GM10266 (cell line): ENCODE data around the gene ZCCHC9.

Experiments used
- DNase-seq: peaks from one replicate; pipeline ENCODE4 v3.0.0; 2012; ENCODE audit errors: extremely low spot score
- TF ChIP-seq, protein P1 (sequence below): IDR thresholded peaks from 2 replicates; pipeline ENCODE4 v1.5.1; 2012; ENCODE audit warnings: mild to moderate bottlenecking, low read depth; ENCODE audit not compliant: control insufficient read depth, insufficient read depth; ENCODE audit errors: missing control alignments

Gene ZCCHC9

GRCh38 chr5:81310402-81311063 lies 9.1 kb downstream of the ZCCHC9 start:
- DNase-seq = no peak
- TF ChIP-seq, protein P1, sequence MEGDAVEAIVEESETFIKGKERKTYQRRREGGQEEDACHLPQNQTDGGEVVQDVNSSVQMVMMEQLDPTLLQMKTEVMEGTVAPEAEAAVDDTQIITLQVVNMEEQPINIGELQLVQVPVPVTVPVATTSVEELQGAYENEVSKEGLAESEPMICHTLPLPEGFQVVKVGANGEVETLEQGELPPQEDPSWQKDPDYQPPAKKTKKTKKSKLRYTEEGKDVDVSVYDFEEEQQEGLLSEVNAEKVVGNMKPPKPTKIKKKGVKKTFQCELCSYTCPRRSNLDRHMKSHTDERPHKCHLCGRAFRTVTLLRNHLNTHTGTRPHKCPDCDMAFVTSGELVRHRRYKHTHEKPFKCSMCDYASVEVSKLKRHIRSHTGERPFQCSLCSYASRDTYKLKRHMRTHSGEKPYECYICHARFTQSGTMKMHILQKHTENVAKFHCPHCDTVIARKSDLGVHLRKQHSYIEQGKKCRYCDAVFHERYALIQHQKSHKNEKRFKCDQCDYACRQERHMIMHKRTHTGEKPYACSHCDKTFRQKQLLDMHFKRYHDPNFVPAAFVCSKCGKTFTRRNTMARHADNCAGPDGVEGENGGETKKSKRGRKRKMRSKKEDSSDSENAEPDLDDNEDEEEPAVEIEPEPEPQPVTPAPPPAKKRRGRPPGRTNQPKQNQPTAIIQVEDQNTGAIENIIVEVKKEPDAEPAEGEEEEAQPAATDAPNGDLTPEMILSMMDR = no peak

DNA sequence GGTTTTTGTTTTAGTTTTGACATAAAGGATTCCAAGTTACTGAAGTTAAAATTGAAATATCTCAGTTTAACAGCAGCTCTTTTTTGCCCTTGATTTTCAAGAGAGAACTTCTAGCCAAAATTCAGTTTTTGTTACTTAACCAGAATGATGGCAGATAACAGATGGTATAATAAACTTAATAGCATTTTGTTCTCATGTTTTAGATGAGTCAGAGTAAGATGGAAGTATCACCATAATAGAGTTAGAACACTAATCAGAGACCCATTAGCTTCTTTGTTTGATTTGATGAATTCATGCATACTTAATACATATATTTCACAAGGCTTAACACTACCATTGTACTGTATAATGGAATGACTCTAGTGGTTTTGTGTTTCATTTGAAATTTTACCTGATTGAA lies 11.9 kb downstream of the ZCCHC9 start:
- TF ChIP-seq, protein P1 = no peak
- no peak for DNase-seq

GRCh38 chr5:81313686-81314085 lies 12.3 kb downstream of the ZCCHC9 start:
- TF ChIP-seq, protein P1 = no peak
- no peak for DNase-seq

GRCh38 chr5:81314581-81314980 lies 13.2 kb downstream of the ZCCHC9 start:
- DNase-seq = no peak
- TF ChIP-seq, protein P1 = no peak

GRCh38 chr5:81315336-81315735 lies 13.9 kb downstream of the ZCCHC9 start:
- TF ChIP-seq, protein P1 = no peak
- no peak for DNase-seq

- TF ChIP-seq, protein P1 = no peak
- DNase-seq = no peak
These were observed 14.4 kb downstream of the ZCCHC9 start for GRCh38 chr5:81315830-81316229.

DNA sequence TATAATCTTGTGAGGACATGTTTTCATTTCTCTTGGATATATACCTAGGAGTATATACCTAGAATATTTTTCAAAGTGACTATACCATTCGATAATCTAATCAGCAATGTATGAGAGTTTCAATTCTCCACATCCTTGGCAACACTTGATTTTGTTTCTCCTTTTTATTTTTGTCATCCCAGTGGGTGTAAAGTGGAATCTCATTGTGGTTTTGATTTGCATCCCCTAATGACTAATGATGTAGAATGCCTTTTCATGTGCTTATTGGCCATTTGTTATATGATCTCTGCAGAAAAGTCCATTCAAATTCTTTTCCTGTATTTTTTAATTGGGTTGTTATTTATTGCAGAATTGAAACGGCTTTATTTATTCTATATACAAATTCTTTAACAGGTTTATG lies 15.2 kb downstream of the ZCCHC9 start:
- TF ChIP-seq, protein P1 = no peak

More for the DNA sequence above, 15.2 kb downstream of the ZCCHC9 start:
- no peak for DNase-seq
